ENCODE results near the gene BACE2. TPM values are rescaled to one million over a fixed set of nuclear protein-coding genes. Genes with fewer than 3 reads are reported as not detected.

BACE2 gene
- total RNA-seq, 2 experiments from 2014 or later, result 1.6 to 1.7 TPM

DNA sequence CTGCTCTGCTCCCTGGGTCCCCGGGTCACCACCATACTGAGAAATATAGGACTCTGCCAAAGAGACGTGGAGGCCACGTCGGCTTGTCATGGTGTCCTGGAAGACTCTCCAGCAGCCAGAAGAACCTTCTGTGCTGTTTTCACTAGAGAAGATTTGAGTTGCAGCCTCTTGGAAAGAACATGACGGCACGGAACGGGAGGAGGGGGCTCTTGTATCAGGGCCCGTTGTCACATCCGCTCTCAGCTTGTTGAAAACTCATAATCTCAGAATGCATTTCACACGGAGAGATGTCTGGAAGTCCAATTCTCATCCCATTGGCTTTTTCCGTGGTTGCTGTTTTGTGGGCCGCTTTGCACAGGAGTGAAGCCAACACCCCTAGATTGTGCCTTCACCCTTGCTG, 109.2 kb downstream of the BACE2 start:
- POLR2A ChIA-PET, result no interaction called here
- H3K27me3 Mint-ChIP-seq, result peaks cover 11% of the 10 kb centered on the region
- no peak overlapping the region for H3K27ac Mint-ChIP-seq
- no peak for DNase-seq
- CTCF ChIA-PET, result no interaction called here
- H3K4me3 Mint-ChIP-seq, result no peak overlapping the region
- no peaks in the 10 kb centered on the region for H3K4me1 Mint-ChIP-seq
- H3K9me3 Mint-ChIP-seq, result peaks cover 6% of the 10 kb centered on the region
- no peaks in the 10 kb centered on the region for H3K36me3 Mint-ChIP-seq (ENCODE audit: low read depth)

DNA sequence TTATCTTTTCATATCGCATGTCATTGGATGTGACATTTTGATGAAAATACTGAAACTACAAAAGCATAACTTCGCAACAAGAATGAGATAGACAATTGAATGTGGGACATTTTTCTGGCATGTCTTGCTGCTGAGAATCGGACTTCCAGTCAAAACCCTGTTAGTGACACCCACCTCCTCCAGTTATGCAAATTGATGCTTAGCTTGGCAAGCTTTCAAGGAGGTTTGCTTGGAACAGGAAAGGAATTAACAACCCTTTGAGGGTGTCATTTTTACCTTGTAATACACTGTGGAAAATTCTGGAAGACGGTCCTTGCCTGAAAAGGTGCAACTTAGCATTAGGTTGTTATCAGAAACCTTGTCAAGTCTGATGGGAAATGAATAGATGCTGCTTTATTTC, 109.9 kb downstream of the BACE2 start:
- no peaks in the 10 kb centered on the region for H3K36me3 Mint-ChIP-seq (ENCODE audit: low read depth)
- CTCF ChIA-PET, result no interaction called here
- no peaks in the 10 kb centered on the region for H3K4me1 Mint-ChIP-seq
- H3K4me3 Mint-ChIP-seq, result no peak overlapping the region
- peaks cover 3% of the 10 kb centered on the region for H3K9me3 Mint-ChIP-seq
- POLR2A ChIA-PET, result no interaction called here
- peaks cover 12% of the 10 kb centered on the region for H3K27me3 Mint-ChIP-seq
- no peak for DNase-seq
- no peak overlapping the region for H3K27ac Mint-ChIP-seq

DNA sequence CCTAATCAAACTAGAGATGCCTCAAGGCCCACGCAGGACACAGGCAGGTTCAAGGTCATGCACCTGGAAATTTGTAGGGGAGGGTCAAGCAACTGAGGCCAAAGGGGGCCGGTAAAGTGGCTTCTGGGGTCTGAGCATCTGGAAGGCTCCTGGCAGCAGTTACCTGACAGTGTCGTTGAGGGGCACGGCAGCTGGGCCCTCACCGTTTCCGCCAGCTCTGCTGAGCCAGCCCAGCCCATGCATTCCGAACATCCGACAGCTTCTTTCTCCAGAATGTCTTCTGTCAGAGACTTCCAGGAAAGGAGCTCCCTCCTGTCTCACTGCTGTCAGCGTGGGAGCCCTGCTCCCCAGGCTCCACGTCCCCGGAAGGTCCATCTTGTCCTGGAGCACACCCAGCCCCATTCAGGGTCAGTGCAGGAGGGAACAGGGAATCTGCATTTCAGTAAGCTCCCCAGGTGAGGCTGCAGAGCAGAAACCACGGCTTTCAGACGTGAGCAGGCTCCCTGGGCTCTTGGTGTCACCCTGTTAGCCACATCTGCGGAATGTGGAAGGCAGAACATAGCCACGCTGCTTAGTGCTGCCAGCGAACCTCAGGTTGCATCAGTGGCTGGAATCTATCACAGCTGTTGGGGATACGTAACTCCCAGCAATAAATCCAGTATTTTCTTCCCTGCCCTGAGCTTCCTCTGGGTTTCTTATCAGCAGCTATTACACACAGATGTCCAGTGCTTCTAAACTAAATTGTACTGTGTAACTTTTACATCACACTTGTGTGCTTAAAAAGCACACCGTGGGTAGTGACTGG, 112.4 kb downstream of the BACE2 start:
- Mint-ChIP-seq H3K27me3 (peaks cover 20% of the 10 kb centered on the region), H3K4me3 (no peak overlapping the region), H3K27ac (no peak overlapping the region), H3K9me3 (no peaks in the 10 kb centered on the region), H3K4me1 (no peaks in the 10 kb centered on the region), H3K36me3 (ENCODE audit: low read depth) (no peaks in the 10 kb centered on the region)
- ChIA-PET POLR2A (no interaction called here), CTCF (no interaction called here)
- DNase-seq, result no peak

DNA sequence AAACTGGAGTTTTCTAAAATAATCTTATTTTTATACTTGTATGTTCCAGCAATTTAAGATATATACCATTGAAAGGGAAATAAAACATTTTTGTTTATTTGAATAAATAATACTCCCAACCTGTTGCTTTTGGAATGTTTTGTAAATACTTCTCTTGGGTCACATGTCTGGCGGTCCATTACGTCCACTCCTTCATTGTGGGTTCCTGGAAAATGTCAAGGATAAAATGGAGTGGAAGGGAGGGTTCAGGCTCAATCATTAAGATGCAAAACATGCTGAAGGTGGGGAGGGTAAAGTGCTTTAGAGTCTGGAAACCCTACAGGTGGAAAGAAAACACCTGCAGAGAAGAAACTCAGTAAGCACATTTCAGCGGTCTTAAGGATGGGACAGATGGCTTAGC, 114.5 kb downstream of the BACE2 start:
- no peak for DNase-seq
- Mint-ChIP-seq H3K9me3 (no peaks in the 10 kb centered on the region), H3K4me1 (no peaks in the 10 kb centered on the region), H3K4me3 (no peak overlapping the region), H3K27ac (no peak overlapping the region), H3K27me3 (peaks cover 27% of the 10 kb centered on the region), H3K36me3 (ENCODE audit: low read depth) (no peaks in the 10 kb centered on the region)
- ChIA-PET POLR2A (interaction anchor here (0.5 to 0.8 kb wide), 2 partner anchors 158 to 177 kb away, joined by 3 to 5 read pairs; no protein-coding TSS in a partner anchor), CTCF (interaction anchor here (0.8 to 1.8 kb wide), 8 partner anchors 10 to 835 kb away, joined by 3 to 7 read pairs (median 4); no protein-coding TSS in a partner anchor)

DNA sequence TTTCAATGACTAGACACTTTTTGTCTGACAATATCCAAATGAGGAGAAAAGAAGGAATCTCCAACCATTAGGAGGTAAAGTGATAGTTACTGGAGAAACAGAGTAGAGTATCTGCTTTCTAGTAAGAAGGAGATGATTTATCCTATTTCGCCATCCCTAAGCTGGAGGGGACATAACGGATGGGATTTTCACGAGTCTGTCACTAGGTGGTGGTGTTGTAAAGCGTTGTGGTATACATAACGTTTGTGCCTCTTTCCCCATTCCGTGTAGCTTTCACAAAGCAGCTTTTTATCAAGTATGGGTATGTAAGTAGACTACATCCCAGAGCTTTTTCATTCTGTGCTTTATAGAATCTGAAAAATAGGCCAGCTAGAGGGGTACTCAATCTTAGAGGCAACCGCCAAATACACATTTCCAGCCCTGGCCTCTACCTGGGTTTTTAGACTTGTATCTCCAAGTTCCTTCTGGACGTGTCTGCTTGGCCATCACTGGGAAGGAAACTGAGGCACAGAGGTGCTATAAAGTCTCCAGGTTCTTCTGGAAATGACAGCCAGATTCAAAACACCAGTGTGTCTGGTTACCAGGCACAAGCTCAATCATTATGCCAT, 115.4 kb downstream of the BACE2 start:
- ChIA-PET POLR2A (interaction anchor here (0.7 kb wide), 1 partner anchor 86 kb away, joined by 3 read pairs; no protein-coding TSS in a partner anchor), CTCF (interaction anchor here (0.5 to 1.8 kb wide), 17 partner anchors 9 to 835 kb away, joined by 3 to 7 read pairs (median 3); no protein-coding TSS in a partner anchor)
- no peak overlapping the region for H3K4me3 Mint-ChIP-seq
- H3K36me3 Mint-ChIP-seq (ENCODE audit: low read depth), result no peaks in the 10 kb centered on the region
- no peak overlapping the region for H3K27ac Mint-ChIP-seq
- H3K4me1 Mint-ChIP-seq, result no peaks in the 10 kb centered on the region
- peaks cover 29% of the 10 kb centered on the region for H3K27me3 Mint-ChIP-seq
- peak; percentile 73 for DNase-seq
- no peaks in the 10 kb centered on the region for H3K9me3 Mint-ChIP-seq

DNA sequence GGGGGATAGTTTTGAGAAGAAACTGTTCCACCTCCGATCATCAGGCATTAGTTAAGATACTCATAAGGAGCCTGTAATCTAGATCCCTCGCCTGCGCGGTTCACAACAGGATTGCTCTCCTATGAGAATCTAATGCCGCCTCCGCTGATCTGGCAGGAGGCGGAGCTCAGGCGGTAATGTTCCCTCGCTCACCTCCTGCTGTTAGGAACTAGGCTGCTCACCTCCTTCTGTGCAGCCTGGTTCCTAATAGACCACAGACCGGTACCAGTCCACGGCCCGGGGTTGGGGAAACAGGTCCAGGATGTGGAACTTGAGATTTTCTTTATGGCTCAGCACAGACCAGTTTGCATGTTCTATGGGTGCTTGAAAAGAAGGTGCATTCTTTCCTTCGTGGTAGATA, 121.5 kb downstream of the BACE2 start:
- Mint-ChIP-seq H3K4me1 (peaks cover 9% of the 10 kb centered on the region), H3K36me3 (ENCODE audit: low read depth) (no peaks in the 10 kb centered on the region), H3K27ac (no peak overlapping the region), H3K4me3 (no peak overlapping the region), H3K27me3 (peaks cover 32% of the 10 kb centered on the region), H3K9me3 (no peaks in the 10 kb centered on the region)
- no peak for DNase-seq
- ChIA-PET POLR2A (no interaction called here), CTCF (no interaction called here)

DNA sequence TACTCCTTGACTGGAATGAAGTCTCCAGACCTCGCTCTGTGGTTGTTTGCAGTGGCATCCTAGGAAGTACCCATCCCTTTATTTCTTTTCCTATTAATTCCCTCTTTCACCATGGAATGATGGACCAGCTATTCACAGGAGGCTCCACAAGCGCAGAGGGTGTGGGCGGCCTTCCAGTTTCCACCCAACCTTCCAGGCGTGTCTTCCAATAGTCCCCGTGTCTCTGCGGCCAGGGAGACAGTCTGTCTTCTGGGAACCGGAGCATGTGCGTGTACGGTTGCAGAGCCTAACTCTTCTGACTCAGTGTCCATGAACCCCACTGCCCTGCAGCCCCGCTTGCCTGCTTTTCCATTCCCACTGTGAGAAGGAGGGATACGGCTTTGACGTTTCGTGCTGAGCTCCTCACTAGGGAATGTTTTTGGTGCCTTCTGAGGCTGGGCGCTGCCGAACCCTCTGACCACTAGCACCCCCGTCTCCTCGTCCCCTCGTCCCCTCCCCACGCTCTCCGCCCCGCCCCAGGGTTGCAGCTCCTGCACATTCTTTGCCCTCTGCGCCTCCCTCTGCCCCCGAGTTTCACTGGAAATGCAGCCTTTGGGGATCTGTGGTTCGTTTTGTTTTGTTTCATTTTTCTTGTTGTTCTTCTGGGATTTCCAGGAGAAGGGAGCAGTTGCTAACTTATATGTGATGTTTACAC, 122.3 kb downstream of the BACE2 start:
- POLR2A ChIA-PET, result no interaction called here
- Mint-ChIP-seq H3K36me3 (ENCODE audit: low read depth) (no peaks in the 10 kb centered on the region), H3K4me1 (peaks cover 9% of the 10 kb centered on the region), H3K9me3 (no peaks in the 10 kb centered on the region), H3K4me3 (no peak overlapping the region), H3K27ac (no peak overlapping the region), H3K27me3 (peaks cover 34% of the 10 kb centered on the region)
- DNase-seq, result no peak
- CTCF ChIA-PET, result no interaction called here

DNA sequence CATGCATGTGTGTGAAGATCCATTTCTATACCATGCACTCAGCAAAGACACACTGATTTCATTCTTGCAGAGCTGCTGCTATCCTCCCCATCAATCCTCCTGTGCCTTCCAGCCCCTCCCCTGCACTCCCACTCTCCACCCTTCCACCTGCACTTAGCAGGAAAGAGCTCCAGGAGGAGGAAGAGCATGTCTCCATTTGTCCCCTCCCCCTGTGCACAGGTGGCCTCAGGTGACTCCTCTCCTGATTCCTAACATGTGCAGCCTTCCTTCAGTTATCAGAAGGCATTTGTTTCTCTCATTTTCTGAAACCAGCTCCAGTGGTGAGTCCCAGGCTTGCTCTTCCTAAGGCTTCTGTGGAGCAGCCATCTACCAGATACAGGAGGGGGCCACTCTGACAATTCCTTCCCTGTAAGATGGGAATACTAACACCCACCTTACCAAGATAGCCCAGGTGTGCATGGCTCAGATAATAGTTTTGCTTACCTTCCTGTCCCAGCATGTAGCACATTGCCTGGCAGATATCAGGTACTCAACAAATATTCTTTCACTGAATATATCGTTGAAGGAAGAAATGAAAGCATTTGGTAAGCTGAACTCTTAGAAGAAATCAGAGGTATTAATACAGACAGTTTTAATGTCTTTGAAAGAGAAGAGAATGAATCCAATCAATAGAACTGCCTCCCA, 126.7 kb downstream of the BACE2 start:
- H3K27ac Mint-ChIP-seq, result no peak overlapping the region
- ChIA-PET CTCF (interaction anchor here (1.6 kb wide), 1 partner anchor 11 kb away, joined by 4 read pairs; no protein-coding TSS in a partner anchor), POLR2A (no interaction called here)
- H3K36me3 Mint-ChIP-seq (ENCODE audit: low read depth), result no peaks in the 10 kb centered on the region
- peaks cover 27% of the 10 kb centered on the region for H3K27me3 Mint-ChIP-seq
- peaks cover 9% of the 10 kb centered on the region for H3K4me1 Mint-ChIP-seq
- H3K4me3 Mint-ChIP-seq, result no peak overlapping the region
- H3K9me3 Mint-ChIP-seq, result no peaks in the 10 kb centered on the region
- no peak for DNase-seq

DNA sequence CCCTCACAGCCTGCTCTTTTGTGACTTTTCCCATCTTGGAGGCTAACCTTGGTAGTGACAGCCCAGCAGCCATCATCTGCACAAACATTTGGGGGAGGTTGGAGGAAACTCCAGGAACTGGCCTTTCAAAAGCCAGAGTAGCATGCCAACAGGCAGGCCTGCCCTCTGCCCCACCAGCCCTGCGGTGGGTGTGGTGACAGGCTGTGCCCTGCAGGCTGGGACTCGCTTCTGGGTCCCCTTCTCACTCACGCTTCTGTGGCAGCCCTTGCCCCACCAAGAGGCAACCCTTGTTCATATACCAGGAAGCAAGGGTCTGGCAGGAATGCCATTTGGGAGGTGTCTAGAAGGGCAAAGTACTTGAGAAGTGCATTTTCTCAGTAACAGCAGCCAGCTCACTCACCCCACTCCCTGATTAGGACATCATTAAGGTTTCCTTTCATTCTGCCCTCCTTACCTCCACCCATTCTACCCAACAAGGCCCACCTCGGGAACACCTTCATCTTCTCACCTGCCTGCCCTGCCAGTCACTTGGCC, 127.8 kb downstream of the BACE2 start:
- peaks cover 9% of the 10 kb centered on the region for H3K4me1 Mint-ChIP-seq
- H3K9me3 Mint-ChIP-seq, result no peaks in the 10 kb centered on the region
- peaks cover 25% of the 10 kb centered on the region for H3K27me3 Mint-ChIP-seq
- H3K27ac Mint-ChIP-seq, result no peak overlapping the region
- CTCF ChIA-PET, result interaction anchor here (1.6 kb wide), 1 partner anchor 13 kb away, joined by 4 read pairs; no protein-coding TSS in a partner anchor
- no peaks in the 10 kb centered on the region for H3K36me3 Mint-ChIP-seq (ENCODE audit: low read depth)
- POLR2A ChIA-PET, result no interaction called here
- no peak for DNase-seq
- no peak overlapping the region for H3K4me3 Mint-ChIP-seq

DNA sequence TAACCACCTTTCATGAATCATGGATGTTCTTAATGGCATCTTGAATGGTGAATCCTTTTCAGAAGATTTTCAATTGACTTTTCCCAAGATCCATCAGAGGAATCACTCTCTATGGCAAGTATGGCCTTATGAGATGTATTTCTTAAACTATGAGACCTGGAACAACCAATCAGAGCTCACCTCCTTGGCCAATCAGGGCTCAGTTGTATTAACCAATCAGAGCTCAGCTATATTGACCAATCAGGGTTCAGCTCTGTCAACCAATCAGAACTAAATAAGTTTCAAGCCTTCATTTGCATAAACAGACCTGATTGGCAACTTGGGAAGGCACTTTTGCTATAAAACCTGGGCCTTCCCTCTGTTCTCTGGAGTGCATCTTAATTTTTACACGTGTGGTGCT, 135.0 kb downstream of the BACE2 start:
- Mint-ChIP-seq H3K9me3 (peaks cover 6% of the 10 kb centered on the region), H3K36me3 (ENCODE audit: low read depth) (no peaks in the 10 kb centered on the region), H3K27ac (no peak overlapping the region), H3K27me3 (peaks cover 35% of the 10 kb centered on the region), H3K4me1 (no peaks in the 10 kb centered on the region), H3K4me3 (no peak overlapping the region)
- ChIA-PET CTCF (no interaction called here), POLR2A (no interaction called here)
- DNase-seq, result no peak

DNA sequence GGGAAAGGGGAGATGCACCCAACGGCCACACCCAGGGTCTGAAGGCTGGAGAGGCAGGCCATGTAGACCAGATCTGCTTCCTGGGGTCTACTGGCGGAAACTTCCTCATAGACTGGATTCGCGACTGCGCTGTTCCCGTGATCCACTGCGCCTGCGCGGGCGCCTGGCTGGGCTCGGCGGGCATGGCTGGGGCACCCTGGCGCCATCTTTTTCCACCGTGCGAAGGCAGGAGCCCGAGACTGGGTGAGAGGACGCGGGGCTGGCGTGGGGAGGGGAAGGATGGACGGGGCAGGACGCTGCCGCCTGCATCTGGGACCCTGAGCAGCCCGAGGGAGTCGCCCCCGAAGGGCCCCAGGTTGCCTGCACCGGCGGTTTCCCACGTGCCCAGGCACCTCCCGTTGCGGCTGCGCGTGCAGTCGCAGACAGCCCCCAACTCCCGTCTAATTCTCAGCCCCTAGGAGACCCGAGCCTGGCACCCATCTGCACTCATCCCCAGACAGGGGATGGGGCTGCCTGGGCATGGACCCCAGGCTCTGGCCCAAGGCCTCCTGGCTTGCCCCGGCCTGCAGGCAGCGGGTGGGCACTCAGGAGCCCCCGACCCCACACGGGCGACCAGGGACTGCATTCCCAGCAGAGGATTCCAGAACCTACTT, 136.2 kb downstream of the BACE2 start:
- POLR2A ChIA-PET, result no interaction called here
- DNase-seq, result no peak

DNA sequence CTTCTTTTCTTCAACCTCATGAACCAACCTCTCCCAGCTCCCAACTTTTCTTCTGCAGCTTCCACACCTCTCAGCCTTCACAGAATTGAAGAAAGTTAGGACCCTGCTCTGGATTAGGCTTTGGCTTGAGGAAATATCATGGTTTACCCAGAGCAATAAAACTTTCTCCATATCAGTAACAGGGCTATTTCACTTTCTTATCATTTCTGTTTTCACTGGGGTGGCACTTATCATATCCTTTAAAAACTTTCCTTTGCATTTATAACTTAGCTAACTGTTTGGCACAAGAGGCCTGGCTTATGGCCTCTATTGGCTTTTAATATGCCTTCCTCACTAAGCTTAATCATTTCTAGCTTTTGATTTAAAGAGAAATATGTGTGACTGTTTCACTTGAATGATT, 139.3 kb downstream of the BACE2 start:
- Mint-ChIP-seq H3K27ac (no peak overlapping the region), H3K27me3 (peaks cover 36% of the 10 kb centered on the region), H3K4me1 (no peaks in the 10 kb centered on the region), H3K36me3 (ENCODE audit: low read depth) (no peaks in the 10 kb centered on the region), H3K9me3 (peaks cover 6% of the 10 kb centered on the region), H3K4me3 (no peak overlapping the region)
- POLR2A ChIA-PET, result interaction anchor here (0.5 kb wide), 1 partner anchor 1775 kb away, joined by 3 read pairs; no protein-coding TSS in a partner anchor
- no peak for DNase-seq
- CTCF ChIA-PET, result no interaction called here

More for the DNA sequence above, 136.2 kb downstream of the BACE2 start:
- Mint-ChIP-seq H3K9me3 (peaks cover 6% of the 10 kb centered on the region), H3K4me3 (no peak overlapping the region), H3K27ac (no peak overlapping the region), H3K36me3 (ENCODE audit: low read depth) (no peaks in the 10 kb centered on the region), H3K27me3 (peaks cover 32% of the 10 kb centered on the region), H3K4me1 (no peaks in the 10 kb centered on the region)
- CTCF ChIA-PET, result no interaction called here

Measured in activated CD4-positive, alpha-beta T cell treated with anti-CD3 and anti-CD28 coated beads, Interleukin-2, amount 10 ng/mL, durations not matched to agents 7 days and 5 days (primary cell).